Stimulated activated memory B cell treated with anti-CD40 and anti-IgM and Interleukin-4, amounts not matched to agents 10 μg/mL and 1 μg/mL and 100 μg/mL, for 72 hours (primary cell): Measurements from ENCODE around the gene TEKT1.
"Not testable (repeated sequence)": the region's sequence is repeated elsewhere in the genome, so short reads cannot be mapped to it uniquely, and the experiment has no call there.

Experiments used
- ATAC-seq: fragments of 150-1000 bp; cut with Tn5 transposase; 2 replicates; pipeline ENCODE4 v1.10.0; 2021
- H3K27ac Mint-ChIP-seq: one replicate; pipeline ENCODE4 v1.8.0; 2022; ENCODE audit warnings: mild to moderate bottlenecking, mixed read lengths
- H3K27me3 Mint-ChIP-seq: one replicate; pipeline ENCODE4 v1.8.0; 2022; ENCODE audit warnings: mixed read lengths
- H3K36me3 Mint-ChIP-seq: one replicate; pipeline ENCODE4 v1.8.0; 2022; ENCODE audit warnings: mixed read lengths
- H3K4me1 Mint-ChIP-seq: one replicate; pipeline ENCODE4 v1.8.0; 2022; ENCODE audit warnings: mixed read lengths
- H3K4me3 Mint-ChIP-seq: one replicate; pipeline ENCODE4 v1.8.0; 2022; ENCODE audit warnings: mild to moderate bottlenecking, moderate library complexity, mixed read lengths
- H3K9me3 Mint-ChIP-seq: one replicate; pipeline ENCODE4 v1.8.0; 2022; ENCODE audit warnings: mixed read lengths

TEKT1 gene

GRCh38 chr17:6844406-6844805 is 12.9 kb upstream of the TEKT1 start:
- peaks cover 56% of the 10 kb centered on the region for H3K27me3 Mint-ChIP-seq
- not testable (repeated sequence) for H3K4me3 Mint-ChIP-seq, H3K9me3 Mint-ChIP-seq, H3K4me1 Mint-ChIP-seq, H3K27ac Mint-ChIP-seq, H3K36me3 Mint-ChIP-seq, ATAC-seq

- Mint-ChIP-seq H3K4me1 (no peaks in the 10 kb centered on the region), H3K9me3 (no peaks in the 10 kb centered on the region), H3K4me3 (no peak overlapping the region), H3K27me3 (peaks cover 60% of the 10 kb centered on the region), H3K27ac (no peak overlapping the region), H3K36me3 (no peaks in the 10 kb centered on the region)
- ATAC-seq = no peak
Observed at GRCh38 chr17:6843241-6843880, 11.8 kb upstream of the TEKT1 start.

GRCh38 chr17:6841769-6842168 is 10.2 kb upstream of the TEKT1 start:
- H3K36me3 Mint-ChIP-seq, H3K4me3 Mint-ChIP-seq, ATAC-seq, H3K4me1 Mint-ChIP-seq, H3K9me3 Mint-ChIP-seq, H3K27ac Mint-ChIP-seq: not testable (repeated sequence)
- H3K27me3 Mint-ChIP-seq = peaks cover 54% of the 10 kb centered on the region

DNA sequence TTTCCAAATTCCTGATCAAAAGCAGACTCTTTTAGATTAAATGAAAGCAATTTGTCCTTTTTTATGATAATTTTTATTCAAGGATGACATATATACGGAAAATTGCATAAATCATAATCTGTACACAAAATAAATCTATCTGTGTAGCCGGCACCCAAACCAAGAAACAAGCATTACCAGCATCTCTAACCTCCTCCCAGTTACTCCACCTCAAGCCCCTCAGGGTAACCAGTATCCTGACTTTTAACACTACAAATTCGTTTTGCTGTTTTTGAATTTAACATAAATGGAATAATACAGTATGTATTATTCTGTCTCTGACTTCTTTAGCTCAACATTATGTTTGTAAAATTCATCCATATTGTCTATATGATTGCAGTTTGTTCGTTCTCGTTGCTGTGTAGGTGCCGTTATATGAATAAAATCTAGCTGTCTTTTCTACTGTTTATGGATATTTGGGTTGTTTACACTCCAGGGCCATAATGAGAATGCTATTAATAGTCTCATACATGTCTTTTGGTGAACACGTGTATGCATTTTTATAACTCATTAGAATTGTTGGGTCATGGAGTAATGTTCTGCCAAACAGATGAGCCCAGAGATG is 1.0 kb downstream of the TEKT1 start:
- no peak for ATAC-seq
- H3K4me1 Mint-ChIP-seq = peaks cover 15% of the 10 kb centered on the region
- no peaks in the 10 kb centered on the region for H3K36me3 Mint-ChIP-seq
- H3K27ac Mint-ChIP-seq = no peak overlapping the region
- H3K9me3 Mint-ChIP-seq = no peaks in the 10 kb centered on the region
- peaks cover 67% of the 10 kb centered on the region for H3K27me3 Mint-ChIP-seq
- no peak overlapping the region for H3K4me3 Mint-ChIP-seq

DNA sequence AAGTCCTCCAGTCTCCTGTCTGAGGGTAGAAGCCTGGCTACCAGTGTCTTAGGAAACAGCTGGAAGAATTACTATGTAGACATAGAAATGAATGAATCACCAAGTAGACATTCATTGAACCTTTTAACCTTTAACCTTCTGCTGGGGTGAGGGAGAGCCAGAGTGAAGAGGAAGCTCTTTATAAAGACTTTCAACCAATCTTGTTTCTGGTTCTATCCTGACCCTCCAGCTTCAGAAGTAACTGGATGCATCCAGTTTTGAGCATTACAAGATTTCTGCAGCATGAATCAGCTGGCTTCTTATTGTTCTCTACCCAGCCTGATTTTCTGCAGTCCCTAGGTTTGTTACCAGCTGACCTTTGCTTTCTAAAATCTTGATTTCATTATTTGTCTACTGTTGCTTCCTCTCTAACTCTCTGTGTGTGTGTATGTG is 8.5 kb downstream of the TEKT1 start:
- H3K36me3 Mint-ChIP-seq = no peaks in the 10 kb centered on the region
- no peak for ATAC-seq
- H3K4me3 Mint-ChIP-seq = no peak overlapping the region
- H3K27ac Mint-ChIP-seq = no peak overlapping the region
- peaks cover 3% of the 10 kb centered on the region for H3K9me3 Mint-ChIP-seq
- peaks cover 32% of the 10 kb centered on the region for H3K27me3 Mint-ChIP-seq
- no peaks in the 10 kb centered on the region for H3K4me1 Mint-ChIP-seq

DNA sequence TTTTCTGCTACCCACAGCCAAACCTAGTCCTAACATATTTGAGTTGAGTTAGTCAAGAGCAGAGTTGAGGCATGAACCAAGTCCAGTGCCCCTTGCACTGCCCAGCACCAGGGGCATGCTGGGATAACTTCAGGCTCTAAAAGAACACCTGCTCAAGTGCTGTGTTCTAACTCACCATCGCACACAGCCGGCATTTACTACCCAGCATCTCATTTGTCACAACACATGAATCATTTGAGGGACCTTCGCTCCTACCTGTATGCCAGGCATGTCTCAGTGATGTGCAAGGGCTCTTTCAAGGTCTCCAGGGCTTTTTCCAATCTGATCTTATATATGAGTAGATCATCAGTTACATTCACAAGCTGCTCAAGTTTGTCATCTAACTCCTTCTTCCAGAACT is 12.6 kb downstream of the TEKT1 start:
- ATAC-seq = no peak
- Mint-ChIP-seq H3K36me3 (no peaks in the 10 kb centered on the region), H3K9me3 (peaks cover 3% of the 10 kb centered on the region), H3K4me3 (no peak overlapping the region), H3K27me3 (peaks cover 16% of the 10 kb centered on the region), H3K27ac (no peak overlapping the region), H3K4me1 (no peaks in the 10 kb centered on the region)

GRCh38 chr17:6816368-6816767 is 15.2 kb downstream of the TEKT1 start:
- not testable (repeated sequence) for H3K4me3 Mint-ChIP-seq, H3K4me1 Mint-ChIP-seq, ATAC-seq, H3K36me3 Mint-ChIP-seq, H3K9me3 Mint-ChIP-seq, H3K27ac Mint-ChIP-seq
- peaks cover 40% of the 10 kb centered on the region for H3K27me3 Mint-ChIP-seq

DNA sequence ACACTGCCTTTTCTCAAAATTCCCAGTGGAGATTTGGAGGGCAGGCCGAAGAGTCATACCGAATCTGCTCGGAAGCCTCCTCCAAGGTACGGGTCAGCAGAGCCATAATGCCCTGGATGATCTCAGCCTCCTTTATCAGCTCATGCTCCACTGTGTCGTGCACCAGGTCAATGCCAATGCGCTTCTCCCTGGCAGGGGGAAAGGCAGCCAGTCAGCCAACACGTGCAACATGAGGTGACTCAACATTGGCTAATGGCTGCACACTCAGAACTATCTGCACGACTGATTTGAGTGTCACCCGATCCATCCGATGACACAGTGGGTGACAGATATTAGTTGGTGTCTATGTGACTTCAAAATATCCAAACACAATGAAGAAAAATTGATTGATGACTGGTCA is 15.8 kb downstream of the TEKT1 start:
- Mint-ChIP-seq H3K27ac (no peak overlapping the region), H3K9me3 (peaks cover 5% of the 10 kb centered on the region), H3K4me3 (no peak overlapping the region), H3K27me3 (peaks cover 40% of the 10 kb centered on the region), H3K36me3 (no peaks in the 10 kb centered on the region), H3K4me1 (no peaks in the 10 kb centered on the region)
- no peak for ATAC-seq

GRCh38 chr17:6812295-6812694 is 19.2 kb downstream of the TEKT1 start:
- ATAC-seq = no peak
- Mint-ChIP-seq H3K9me3 (peaks cover 2% of the 10 kb centered on the region), H3K36me3 (no peaks in the 10 kb centered on the region), H3K27me3 (peaks cover 53% of the 10 kb centered on the region), H3K27ac (no peak overlapping the region), H3K4me1 (no peaks in the 10 kb centered on the region), H3K4me3 (no peak overlapping the region)

DNA sequence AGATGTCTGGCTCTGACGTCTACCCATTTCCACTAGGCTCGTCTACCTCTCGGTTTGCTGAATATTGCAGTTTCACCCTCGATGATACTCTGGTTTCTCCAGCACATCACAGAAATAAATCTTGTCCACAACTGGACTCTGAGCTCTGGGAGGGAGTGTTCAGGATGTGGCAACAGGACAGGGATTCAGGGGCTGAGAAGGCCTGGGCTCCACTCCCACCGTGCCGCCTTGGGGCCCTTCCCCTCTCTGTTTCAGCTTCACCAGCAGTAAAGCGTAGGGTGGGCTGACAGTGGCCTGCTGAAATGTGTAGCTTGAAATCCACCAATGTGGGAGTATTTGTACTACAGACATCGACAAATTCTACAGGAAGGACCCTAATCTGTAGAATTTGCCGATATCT is 20.0 kb downstream of the TEKT1 start:
- Mint-ChIP-seq H3K27ac (no peak overlapping the region), H3K36me3 (no peaks in the 10 kb centered on the region), H3K27me3 (peaks cover 53% of the 10 kb centered on the region), H3K4me3 (no peak overlapping the region), H3K4me1 (no peaks in the 10 kb centered on the region), H3K9me3 (peaks cover 2% of the 10 kb centered on the region)
- no peak for ATAC-seq

GRCh38 chr17:6800422-6801027 is 31.0 kb downstream of the TEKT1 start:
- no peak for ATAC-seq
- H3K27ac Mint-ChIP-seq = no peak overlapping the region
- no peaks in the 10 kb centered on the region for H3K36me3 Mint-ChIP-seq
- H3K4me3 Mint-ChIP-seq = no peak overlapping the region
- peaks cover 29% of the 10 kb centered on the region for H3K27me3 Mint-ChIP-seq
- no peaks in the 10 kb centered on the region for H3K9me3 Mint-ChIP-seq
- H3K4me1 Mint-ChIP-seq = no peaks in the 10 kb centered on the region

DNA sequence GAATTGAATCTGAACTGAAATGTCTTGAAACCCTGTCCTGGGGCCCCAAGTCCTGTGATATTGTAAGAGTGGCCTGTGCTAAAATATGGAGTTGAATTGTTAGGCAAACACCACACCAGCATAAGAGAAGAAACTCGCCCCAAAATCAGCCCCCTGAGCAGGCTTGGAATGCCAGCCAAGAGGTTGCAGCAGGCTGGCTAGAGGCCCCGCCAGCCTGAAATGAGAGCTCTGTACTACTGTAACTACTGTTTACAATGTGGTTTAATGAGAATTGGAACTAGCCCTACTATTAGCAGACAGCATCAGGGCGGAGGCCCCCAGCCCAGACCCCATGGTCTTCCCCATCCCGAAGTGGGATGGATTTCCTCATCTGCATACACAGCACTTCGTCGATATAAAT is 31.8 kb downstream of the TEKT1 start:
- Mint-ChIP-seq H3K27me3 (peaks cover 29% of the 10 kb centered on the region), H3K4me3 (no peak overlapping the region), H3K27ac (no peak overlapping the region), H3K9me3 (no peaks in the 10 kb centered on the region), H3K4me1 (no peaks in the 10 kb centered on the region), H3K36me3 (no peaks in the 10 kb centered on the region)
- no peak for ATAC-seq

GRCh38 chr17:6797718-6798351 is 33.7 kb downstream of the TEKT1 start:
- H3K4me3 Mint-ChIP-seq = no peak overlapping the region
- H3K27ac Mint-ChIP-seq = no peak overlapping the region
- H3K27me3 Mint-ChIP-seq = peaks cover 35% of the 10 kb centered on the region
- no peaks in the 10 kb centered on the region for H3K9me3 Mint-ChIP-seq
- H3K4me1 Mint-ChIP-seq = no peaks in the 10 kb centered on the region
- ATAC-seq = no peak
- no peaks in the 10 kb centered on the region for H3K36me3 Mint-ChIP-seq

- Mint-ChIP-seq H3K27me3 (peaks cover 44% of the 10 kb centered on the region), H3K9me3 (no peaks in the 10 kb centered on the region), H3K36me3 (no peaks in the 10 kb centered on the region), H3K4me3 (no peak overlapping the region), H3K27ac (no peak overlapping the region), H3K4me1 (no peaks in the 10 kb centered on the region)
- no peak for ATAC-seq
Observed at GRCh38 chr17:6796887-6797490, 34.5 kb downstream of the TEKT1 start.

GRCh38 chr17:6796017-6796886 is 35.3 kb downstream of the TEKT1 start:
- Mint-ChIP-seq H3K9me3 (no peaks in the 10 kb centered on the region), H3K4me1 (no peaks in the 10 kb centered on the region)

More at GRCh38 chr17:6796017-6796886, 35.3 kb downstream of the TEKT1 start:
- H3K4me3 Mint-ChIP-seq = no peak overlapping the region
- peaks cover 51% of the 10 kb centered on the region for H3K27me3 Mint-ChIP-seq
- no peak for ATAC-seq
- no peak overlapping the region for H3K27ac Mint-ChIP-seq
- H3K36me3 Mint-ChIP-seq = no peaks in the 10 kb centered on the region
